MCF 10A (cell line): Measurements from ENCODE around the gene LRCH4. TPM values are rescaled to one million over a fixed set of nuclear protein-coding genes. Genes with fewer than 3 reads are reported as not detected.
A peak's percentile ranks its signal among the peaks of the same experiment; 100 is the strongest.

Source experiments
- BruUV-seq: library from RNA; stranded (reverse); fragments of 400-500 nt; replicated peaks from 2 replicates; lab custom pipeline; 2021; lab: Mats Ljungman, UMichigan
- CTCF ChIA-PET: fragments of 300-600 bp; sonication (Branson Sonifier 250); formaldehyde crosslinking; extraction: SDS; loops from one replicate; lab custom pipeline; 2021; ENCODE audit warnings: antibody characterized with exemption, inconsistent platforms; lab: Yijun Ruan, JAX
- POLR2A ChIA-PET: fragments of 300-600, 350-650 bp; sonication (Branson Sonifier 250); formaldehyde crosslinking; extraction: SDS; loops from one replicate; lab custom pipeline; 2020; ENCODE audit warnings: antibody characterized with exemption, inconsistent platforms; lab: Yijun Ruan, JAX
- DNase-seq: peaks from one replicate; pipeline ENCODE4 v3.0.0-alpha.2; 2018; ENCODE audit not compliant: unreplicated experiment
- H3K27ac Mint-ChIP-seq: one replicate; pipeline ENCODE4 v1.8.0; 2022; ENCODE audit warnings: mild to moderate bottlenecking, low read depth, mixed read lengths; ENCODE audit not compliant: unreplicated experiment
- H3K27me3 Mint-ChIP-seq: one replicate; pipeline ENCODE4 v1.8.0; 2022; ENCODE audit warnings: mixed read lengths; ENCODE audit not compliant: insufficient read depth, unreplicated experiment
- H3K36me3 Mint-ChIP-seq: one replicate; pipeline ENCODE4 v1.8.0; 2022; ENCODE audit warnings: mild to moderate bottlenecking, moderate library complexity, mixed read lengths; ENCODE audit not compliant: insufficient read depth, unreplicated experiment
- H3K4me1 Mint-ChIP-seq: one replicate; pipeline ENCODE4 v1.8.0; 2022; ENCODE audit warnings: mixed read lengths; ENCODE audit not compliant: insufficient read depth, unreplicated experiment
- H3K4me3 Mint-ChIP-seq: one replicate; pipeline ENCODE4 v1.8.0; 2022; ENCODE audit warnings: mild to moderate bottlenecking, moderate library complexity, mixed read lengths; ENCODE audit not compliant: unreplicated experiment
- H3K9me3 Mint-ChIP-seq: one replicate; pipeline ENCODE4 v1.8.0; 2022; ENCODE audit warnings: mixed read lengths; ENCODE audit not compliant: unreplicated experiment
- CTCF ChIP-seq: fragments of 200-600 bp; IDR thresholded peaks from one replicate; pipeline ENCODE4 v1.8.0; 2022; ENCODE audit warnings: antibody characterized with exemption, mild to moderate bottlenecking; ENCODE audit not compliant: unreplicated experiment
- intact Hi-C: fragments of 100-400 bp; cut with micrococcal nuclease; formaldehyde crosslinking; loops from 2 replicates; pipeline ENCODE4 v1.14.1; 2022
- total RNA-seq: library from RNA; stranded (reverse); gene quantifications from 2 replicates; pipeline ENCODE4 v1.2.3, GENCODE V29; 2022

LRCH4 gene
- total RNA-seq, 1 experiment from 2014 or later, result 22.3 TPM

- intact Hi-C loops, result no loop called here
- ChIA-PET POLR2A (interaction anchor here (0.6 to 2.8 kb wide), 2 partner anchors 29 to 1190 kb away, joined by 3 to 49 read pairs; partner anchors contain the start of genes FBXO24 and LRCH4), CTCF (interaction anchor here (0.6 to 2.7 kb wide), 5 partner anchors 66 to 1730 kb away, joined by 3 to 21 read pairs (median 3); no protein-coding TSS in a partner anchor)
- Mint-ChIP-seq H3K4me3 (no peak overlapping the region), H3K9me3 (no peaks in the 10 kb centered on the region), H3K27me3 (no peaks in the 10 kb centered on the region), H3K36me3 (no peaks in the 10 kb centered on the region), H3K27ac (peak overlapping the region; percentile 47), H3K4me1 (peaks cover 6% of the 10 kb centered on the region)
- no peak for TF ChIP-seq CTCF
- no peak for DNase-seq
- no TSS peak for BruUV-seq
Observed at GRCh38 chr7:100614308-100614861, 28.5 kb upstream of the LRCH4 start.

- TSS peak; percentile 42 for BruUV-seq
- no peak for TF ChIP-seq CTCF
- H3K27ac Mint-ChIP-seq, result peak overlapping the region; percentile 99
- no peak for DNase-seq
- ChIA-PET POLR2A (interaction anchor here (0.6 to 2.8 kb wide), 4 partner anchors 28 to 369 kb away, joined by 3 to 49 read pairs (median 12); partner anchors contain the start of genes FBXO24, GNB2, LRCH4 and MEPCE), CTCF (interaction anchor here (0.6 to 2.7 kb wide), 9 partner anchors 12 to 92 kb away, joined by 3 to 21 read pairs (median 3); partner anchors contain the start of gene POP7)
- no peaks in the 10 kb centered on the region for H3K36me3 Mint-ChIP-seq
- H3K27me3 Mint-ChIP-seq, result no peaks in the 10 kb centered on the region
- intact Hi-C loops, result loop anchor here (2.0 kb wide), 1 partner anchor 61 kb away; no protein-coding TSS in a partner anchor
- peak overlapping the region; percentile 92 for H3K4me3 Mint-ChIP-seq
- peaks cover 6% of the 10 kb centered on the region for H3K4me1 Mint-ChIP-seq
- H3K9me3 Mint-ChIP-seq, result no peaks in the 10 kb centered on the region
Observed at GRCh38 chr7:100613412-100614175, 27.7 kb upstream of the LRCH4 start.

GRCh38 chr7:100612730-100613390 is 26.9 kb upstream of the LRCH4 start:
- ChIA-PET POLR2A (interaction anchor here (0.8 to 2.8 kb wide), 16 partner anchors 11 to 254 kb away, joined by 3 to 49 read pairs (median 4); partner anchors contain the start of genes FBXO24, GNB2, LRCH4 and MEPCE), CTCF (interaction anchor here (0.7 to 2.7 kb wide), 12 partner anchors 12 to 898 kb away, joined by 3 to 21 read pairs (median 3); partner anchors contain the start of genes FBXO24, GNB2, LRCH4 and POP7)
- intact Hi-C loops, result loop anchor here (2.0 kb wide), 1 partner anchor 62 kb away; no protein-coding TSS in a partner anchor
- H3K4me1 Mint-ChIP-seq, result peaks cover 6% of the 10 kb centered on the region
- H3K27me3 Mint-ChIP-seq, result no peaks in the 10 kb centered on the region
- peak overlapping the region; percentile 92 for H3K4me3 Mint-ChIP-seq
- DNase-seq, result no peak
- no peaks in the 10 kb centered on the region for H3K9me3 Mint-ChIP-seq
- peaks cover 6% of the 10 kb centered on the region for H3K36me3 Mint-ChIP-seq
- H3K27ac Mint-ChIP-seq, result peak overlapping the region; percentile 99
- no TSS peak for BruUV-seq
- no peak for TF ChIP-seq CTCF
